Endothelial cell of umbilical vein (primary cell): ENCODE data around the gene BCAS4. TPM values are rescaled to one million over a fixed set of nuclear protein-coding genes. Genes with fewer than 3 reads are reported as not detected.
"Not testable (repeated sequence)": the region's sequence is repeated elsewhere in the genome, so short reads cannot be mapped to it uniquely, and the experiment has no call there.

Experiments
- BruUV-seq: library from RNA; stranded (reverse); fragments of 400-500 nt; replicated peaks from 2 replicates; lab custom pipeline; 2021; lab: Mats Ljungman, UMichigan
- CTCF ChIA-PET: fragments of 300-600, 350-600 bp; sonication (Branson Sonifier 250); formaldehyde crosslinking; loops from one replicate; lab custom pipeline; 2021; ENCODE audit warnings: antibody characterized with exemption, inconsistent platforms; lab: Charles Lee
- POLR2A ChIA-PET: fragments of 300-600, 350-600 bp; sonication (Branson Sonifier 250); formaldehyde crosslinking; loops from one replicate; lab custom pipeline; 2021; ENCODE audit warnings: antibody characterized with exemption, inconsistent platforms; lab: Charles Lee
- DNase-seq: peaks from one replicate; pipeline ENCODE4 v3.0.0-alpha.2; 2011; ENCODE audit warnings: low read depth, low spot score
- FAIRE-seq: peaks from 2 replicates; lab custom pipeline; 2011; peaks lifted over from hg19 to GRCh38; lab: Jason Lieb, UNC
- H2AFZ ChIP-seq: 2 replicates; pipeline ENCODE4 v1.6.0; 2012; ENCODE audit warnings: low read depth, low read length, control low read depth, inconsistent platforms
- H3K27ac ChIP-seq: 2 replicates; pipeline ENCODE4 v1.5.1; 2011; ENCODE audit warnings: low read depth, mild to moderate bottlenecking, control low read depth, low read length, moderate library complexity; ENCODE audit not compliant: insufficient read depth
- H3K27me3 ChIP-seq, 2 experiments: 2 replicates each; pipeline versions ENCODE4 v1.6.0 to v1.6.1; 2011; ENCODE audit warnings: low read length in 2 of 2, mixed read lengths in 1 of 2; ENCODE audit not compliant: control insufficient read depth in 2 of 2, insufficient read depth in 2 of 2
- H3K36me3 ChIP-seq, 2 experiments: 2 replicates in 1 of 2; 3 replicates in 1 of 2; pipeline ENCODE4 v1.5.1; 2011; ENCODE audit warnings: low read length in 2 of 2, mild to moderate bottlenecking in 1 of 2, moderate library complexity in 1 of 2; ENCODE audit not compliant: control insufficient read depth in 2 of 2, insufficient read depth in 2 of 2; ENCODE audit errors: extremely low read depth in 1 of 2
- H3K4me1 ChIP-seq: 3 replicates; pipeline ENCODE4 v1.5.1; 2011; ENCODE audit warnings: mild to moderate bottlenecking, low read length; ENCODE audit not compliant: control insufficient read depth, insufficient read depth; ENCODE audit errors: extremely low read depth
- H3K4me2 ChIP-seq: 2 replicates; pipeline ENCODE4 v1.6.1; 2011; ENCODE audit warnings: low read length, control low read depth, mixed read lengths; ENCODE audit not compliant: insufficient read depth
- H3K4me3 ChIP-seq, 3 experiments: fragments of 200-600 bp in 1 of 3; sonication (generic), shearing (Covaris generic) in 1 of 3; replicated peaks in 1 of 3; 2 replicates each; pipeline ENCODE4 v1.5.1; 2011 to 2016; ENCODE audit warnings: control low read depth in 3 of 3, low read length in 3 of 3, mild to moderate bottlenecking in 2 of 3, inconsistent platforms in 1 of 3, low read depth in 1 of 3, moderate library complexity in 1 of 3; ENCODE audit not compliant: insufficient read depth in 1 of 3
- H3K79me2 ChIP-seq: 2 replicates; pipeline ENCODE4 v1.6.0; 2012; ENCODE audit warnings: low read length, inconsistent platforms; ENCODE audit not compliant: control insufficient read depth, insufficient read depth
- H3K9ac ChIP-seq: replicated peaks from 2 replicates; pipeline ENCODE3; 2011; ENCODE audit warnings: low read length, control low read depth; ENCODE audit not compliant: insufficient read depth; ENCODE audit errors: extremely low read depth
- H3K9me1 ChIP-seq: replicated peaks from 3 replicates; pipeline ENCODE4 v1.6.0; 2011; ENCODE audit warnings: mild to moderate bottlenecking, low read length; ENCODE audit not compliant: control insufficient read depth, insufficient read depth; ENCODE audit errors: extremely low read depth
- H3K9me3 ChIP-seq: replicated peaks from 2 replicates; pipeline ENCODE4 v1.5.1; 2012; ENCODE audit warnings: low read length, inconsistent platforms; ENCODE audit not compliant: control insufficient read depth, insufficient read depth
- H4K20me1 ChIP-seq: replicated peaks from 2 replicates; pipeline ENCODE3; 2011; ENCODE audit warnings: mild to moderate bottlenecking, low read length; ENCODE audit not compliant: control insufficient read depth, insufficient read depth; ENCODE audit errors: extremely low read depth
- CTCF ChIP-seq, 2 donors: IDR thresholded peaks; 1 replicate in 1 of 2; 2 replicates in 1 of 2; pipeline ENCODE4 v1.5.1; 2011; ENCODE audit warnings: low read length in 2 of 2, mild to moderate bottlenecking in 2 of 2, moderate library complexity in 2 of 2, control low read depth in 1 of 2, inconsistent platforms in 1 of 2, low read depth in 1 of 2; ENCODE audit not compliant: insufficient read depth in 1 of 2; ENCODE audit errors: extremely low read depth in 1 of 2
- EZH2 ChIP-seq: IDR thresholded peaks from 2 replicates; pipeline ENCODE4 v1.6.1; 2012; ENCODE audit warnings: borderline replicate concordance, low read depth, mild to moderate bottlenecking, moderate library complexity, low read length, inconsistent platforms; ENCODE audit not compliant: severe bottlenecking
- FOS ChIP-seq: IDR thresholded peaks from 2 replicates; pipeline ENCODE4 v1.6.1; 2011; ENCODE audit warnings: mild to moderate bottlenecking, low read length, moderate library complexity, borderline replicate concordance; ENCODE audit not compliant: insufficient read depth
- GATA2 ChIP-seq: IDR thresholded peaks from 2 replicates; pipeline ENCODE4 v1.7.0; 2011; ENCODE audit warnings: low read depth, mild to moderate bottlenecking, moderate library complexity, mixed read lengths, low read length; ENCODE audit not compliant: insufficient read length, insufficient read depth
- JUN ChIP-seq: IDR thresholded peaks from 2 replicates; pipeline ENCODE4 v1.6.1; 2011; ENCODE audit warnings: borderline replicate concordance, low read depth; ENCODE audit not compliant: insufficient read length, insufficient read depth
- MAX ChIP-seq: IDR thresholded peaks from 2 replicates; pipeline ENCODE4 v1.6.1; 2011; ENCODE audit not compliant: insufficient read depth, insufficient read length
- MYC ChIP-seq: IDR thresholded peaks from one replicate; pipeline ENCODE4 v1.6.1; 2011; ENCODE audit warnings: mild to moderate bottlenecking, low read depth, low read length
- POLR2A ChIP-seq: IDR thresholded peaks from 2 replicates; pipeline ENCODE4 v1.6.1; 2012; ENCODE audit warnings: low read depth, mild to moderate bottlenecking, control low read depth, low read length
- POLR2AphosphoS5 ChIP-seq: IDR thresholded peaks from 2 replicates; pipeline ENCODE4 v1.6.1; 2012; ENCODE audit warnings: low read depth, mild to moderate bottlenecking, control low read depth, low read length, moderate library complexity; ENCODE audit not compliant: insufficient read depth
- dilution Hi-C: fragments of 300-500 bp; cut with MboI; formaldehyde crosslinking; loops from one replicate; pipeline ENCODE4 v1.15.0; 2019; ENCODE audit warnings: low sequenced_read_pairs; ENCODE audit not compliant: extremely low pct_ligation_motif_present
- intact Hi-C: fragments of 100-400 bp; cut with micrococcal nuclease; formaldehyde crosslinking; loops from one replicate; pipeline ENCODE4 v1.10.0; 2022
- polyA plus RNA-seq, 4 experiments: library from polyadenylated mRNA; depleted of rRNA in 3 of 4; stranded (reverse) in 3 of 4; unstranded in 1 of 4; fragments of >200 nt; gene quantifications; 2 replicates each; pipeline versions ENCODE4 v1.2.1 to v1.2.3, GENCODE V29; 2011 to 2012; ENCODE audit warnings: missing spikeins in 1 of 4
- total RNA-seq: library from RNA; stranded (reverse); gene quantifications from 2 replicates; pipeline ENCODE4 v1.2.3, GENCODE V29; 2021

BCAS4 gene
- total and polyA plus RNA-seq, 2 donors (not counting 3 experiments of a cell fraction or from before 2014, with no cell fraction given): 1.0 to 1.5 TPM

GRCh38 chr20:50777373-50777772 lies 17.5 kb upstream of the BCAS4 start:
- H3K36me3 ChIP-seq: no peaks in the 10 kb centered on the region
- ChIA-PET POLR2A (no interaction called here), CTCF (interaction anchor here (1.2 to 1.5 kb wide), 2 partner anchors 10 to 13 kb away, joined by 4 read pairs; no protein-coding TSS in a partner anchor)
- TF ChIP-seq EZH2 (no peak), MYC (no peak), GATA2 (no peak), CTCF (IDR thresholded peaks at IDR 0.05; ENCODE audit: extremely low read depth in 1 of 2, insufficient read depth in 1 of 2, low read depth in 1 of 2, low read length in 2 of 2) (no peak), POLR2AphosphoS5 (no peak), JUN (no peak), MAX (no peak), POLR2A (no peak), FOS (no peak)
- peaks cover 3% of the 10 kb centered on the region in 2 experiments for H3K27me3 ChIP-seq
- intact Hi-C loops: no loop called here
- no peak overlapping the region for H2AFZ ChIP-seq
- H3K4me1 ChIP-seq: no peaks in the 10 kb centered on the region
- no peaks in the 10 kb centered on the region for H3K79me2 ChIP-seq
- no peak overlapping the region for H3K9ac ChIP-seq
- H4K20me1 ChIP-seq: no peaks in the 10 kb centered on the region
- no peaks in the 10 kb centered on the region for H3K9me3 ChIP-seq
- DNase-seq: no peak
- FAIRE-seq: no peak
- H3K9me1 ChIP-seq: no peaks in the 10 kb centered on the region
- H3K4me2 ChIP-seq: no peak overlapping the region
- dilution Hi-C loops: no loop called here
- H3K27ac ChIP-seq: no peak overlapping the region
- H3K4me3 ChIP-seq: no peak overlapping the region
- no TSS peak for BruUV-seq

GRCh38 chr20:50778994-50779393 lies 15.9 kb upstream of the BCAS4 start:
- CTCF ChIA-PET: interaction anchor here (1.7 to 3.4 kb wide), 3 partner anchors 11 to 30 kb away, joined by 5 to 25 read pairs (median 10); partner anchors contain the start of gene BCAS4
- H3K36me3 ChIP-seq, H3K9ac ChIP-seq, H3K9me3 ChIP-seq, H4K20me1 ChIP-seq, BruUV-seq, H3K4me1 ChIP-seq, dilution Hi-C loops, H3K9me1 ChIP-seq, H3K79me2 ChIP-seq, H2AFZ ChIP-seq, DNase-seq, POLR2A ChIA-PET, H3K4me3 ChIP-seq, FAIRE-seq, H3K27me3 ChIP-seq, intact Hi-C loops, H3K4me2 ChIP-seq, H3K27ac ChIP-seq: not testable (repeated sequence)
